M059J (cell line): ENCODE results near the gene AFAP1L1. TPM values are rescaled to one million over a fixed set of nuclear protein-coding genes. Genes with fewer than 3 reads are reported as not detected.
"Not testable (repeated sequence)": the region's sequence is repeated elsewhere in the genome, so short reads cannot be mapped to it uniquely, and the experiment has no call there.

Source experiments
- DNase-seq: peaks from one replicate; pipeline ENCODE4 v3.0.0-alpha.2; 2012; ENCODE audit warnings: low read depth
- total RNA-seq: library from RNA; depleted of rRNA; stranded (reverse); fragments of >200 nt; shearing (Covaris generic); gene quantifications from 2 replicates; pipeline ENCODE4 v1.2.3, GENCODE V29; 2014

Gene AFAP1L1
- total RNA-seq, 1 experiment from 2014 or later, result 9.1 TPM

DNA sequence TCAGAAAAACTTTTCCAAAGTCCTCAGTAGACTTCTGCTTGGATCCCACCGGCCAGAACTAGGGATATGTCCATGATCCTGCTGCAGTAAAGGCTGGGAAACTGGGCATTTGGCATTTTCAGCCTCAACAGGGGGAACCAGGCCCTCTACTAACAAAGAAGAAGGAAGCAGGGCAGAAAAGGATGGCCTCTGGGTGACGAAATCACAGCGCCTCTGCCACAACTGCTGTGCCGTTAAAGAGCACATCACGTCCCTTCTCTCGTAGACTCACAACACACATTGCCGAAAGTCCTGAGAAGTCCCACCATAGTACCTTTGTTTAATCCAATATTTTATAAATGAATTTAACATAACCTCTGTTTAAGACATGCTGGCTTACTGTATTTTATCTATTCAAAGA lies 10.4 kb upstream of the AFAP1L1 start:
- DNase-seq, result no peak

DNA sequence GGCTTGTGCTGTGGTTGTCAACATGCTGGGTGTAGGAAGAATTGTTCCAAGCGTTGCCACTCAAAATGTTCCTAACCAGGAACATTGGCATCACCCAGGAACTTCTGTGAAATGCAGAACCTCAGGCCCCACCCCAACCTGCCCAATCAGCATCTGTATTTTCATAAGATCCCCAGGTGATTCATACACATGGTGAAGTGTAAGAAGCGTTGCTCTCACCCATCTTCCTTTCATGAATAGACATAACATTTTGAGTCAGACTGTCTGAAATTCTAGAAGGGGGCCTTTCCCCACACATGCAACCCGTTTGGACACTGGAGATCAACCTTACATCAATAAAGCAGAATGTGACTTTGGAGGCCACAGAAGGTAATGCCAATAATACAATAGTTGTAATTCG lies 9.3 kb upstream of the AFAP1L1 start:
- DNase-seq, result no peak

DNA sequence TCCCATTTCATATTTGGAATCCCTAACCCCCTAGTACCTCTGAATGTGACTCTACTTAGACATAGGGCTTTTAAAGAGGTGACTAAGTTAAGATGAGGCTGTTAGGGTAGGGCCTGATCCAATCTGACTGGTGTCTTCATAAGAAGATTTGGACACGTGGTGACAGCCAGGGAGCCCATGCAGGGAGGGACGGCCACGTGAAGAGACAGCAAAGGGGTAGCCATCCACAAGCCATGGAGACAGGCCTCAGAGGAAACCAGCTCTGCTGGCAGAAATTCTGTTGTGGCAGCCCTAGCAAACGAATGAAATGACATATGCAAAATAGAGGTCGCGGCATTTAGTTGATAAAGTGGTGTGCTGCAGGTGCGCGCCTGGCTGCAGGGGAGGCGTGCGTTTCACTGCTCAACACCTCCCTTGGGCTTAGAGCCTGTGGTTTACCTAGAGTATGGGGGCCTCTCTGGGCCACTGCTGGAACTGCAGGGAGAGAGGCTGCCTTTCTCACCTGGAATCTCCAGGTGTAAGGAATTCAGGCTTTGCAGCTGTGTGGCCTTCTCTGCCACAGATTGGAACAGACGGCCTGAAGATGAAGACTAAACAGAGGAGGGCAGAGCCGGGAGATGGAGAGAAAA lies 7.1 kb upstream of the AFAP1L1 start:
- peak; percentile 29 for DNase-seq

DNA sequence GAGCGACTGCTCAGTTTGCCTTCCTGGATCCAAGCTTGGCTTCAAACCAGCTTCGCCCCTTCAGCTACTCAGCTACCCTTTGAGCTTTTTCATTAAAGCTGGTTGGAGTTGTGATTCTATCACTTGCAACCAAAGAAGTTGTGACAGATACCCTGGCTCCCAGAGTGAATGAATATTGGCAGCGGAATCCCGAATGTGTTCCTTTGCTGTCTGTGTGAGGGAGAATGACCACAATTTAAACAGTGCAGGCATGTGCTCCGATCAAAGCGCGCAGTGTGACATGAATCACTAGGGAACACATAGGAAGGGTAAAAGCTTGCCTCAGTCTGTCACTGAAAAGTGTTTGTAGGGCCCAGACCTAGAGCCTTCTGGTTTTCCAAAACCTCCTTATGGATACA lies 6.6 kb upstream of the AFAP1L1 start:
- no peak for DNase-seq

DNA sequence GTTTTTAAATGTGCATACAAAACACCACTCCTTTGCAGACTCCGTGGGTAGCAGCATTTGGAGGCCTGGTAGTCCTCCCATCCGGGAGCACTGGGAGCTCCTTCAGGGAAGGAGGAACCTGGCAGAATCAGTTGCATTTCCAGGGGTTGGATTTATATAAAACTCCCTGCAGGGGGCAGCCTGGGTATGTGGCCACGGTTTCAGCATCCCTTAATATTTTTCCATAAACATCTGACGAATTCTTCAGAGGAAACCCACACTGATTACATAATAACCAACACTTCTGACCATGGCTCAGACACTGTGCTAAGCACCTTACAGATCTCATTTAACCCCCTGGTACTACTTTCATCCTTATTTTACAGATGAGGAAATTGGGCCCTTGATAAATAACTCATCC lies 6.1 kb upstream of the AFAP1L1 start:
- DNase-seq, result peak; percentile 56

DNA sequence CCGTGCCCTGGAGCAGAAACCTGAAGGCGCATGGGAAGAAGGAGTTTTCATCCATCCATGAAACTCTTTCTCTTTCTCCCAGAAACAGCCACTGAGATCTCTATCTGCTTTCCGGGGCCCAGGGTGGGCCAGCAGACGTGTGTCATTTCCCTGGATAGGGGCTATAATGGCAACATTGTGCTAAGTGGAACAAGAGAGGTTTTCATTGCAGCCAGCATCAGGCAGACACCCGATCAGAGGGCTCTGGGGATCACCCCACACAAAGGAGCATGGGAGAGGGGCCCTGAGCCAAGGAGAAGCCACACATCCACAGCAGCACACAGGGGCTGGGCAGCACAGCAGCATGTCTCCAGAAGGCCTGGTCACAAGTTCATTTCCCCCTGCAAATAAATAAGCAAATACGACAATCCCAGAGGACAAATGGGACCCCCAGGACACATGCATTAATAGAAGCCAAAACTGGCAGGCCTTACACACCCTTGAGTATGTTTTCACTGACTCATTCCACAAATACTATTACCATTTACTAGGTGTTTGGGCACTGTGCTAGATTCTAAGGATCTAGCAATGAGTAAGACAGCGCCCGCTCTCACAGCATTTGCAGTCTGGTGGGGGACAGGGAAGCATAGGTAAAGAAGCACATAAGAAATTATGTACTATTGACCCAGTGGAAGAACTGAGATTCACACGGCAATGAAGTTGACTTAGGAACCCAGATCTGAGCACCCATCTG lies 4.3 kb upstream of the AFAP1L1 start:
- no peak for DNase-seq

DNA sequence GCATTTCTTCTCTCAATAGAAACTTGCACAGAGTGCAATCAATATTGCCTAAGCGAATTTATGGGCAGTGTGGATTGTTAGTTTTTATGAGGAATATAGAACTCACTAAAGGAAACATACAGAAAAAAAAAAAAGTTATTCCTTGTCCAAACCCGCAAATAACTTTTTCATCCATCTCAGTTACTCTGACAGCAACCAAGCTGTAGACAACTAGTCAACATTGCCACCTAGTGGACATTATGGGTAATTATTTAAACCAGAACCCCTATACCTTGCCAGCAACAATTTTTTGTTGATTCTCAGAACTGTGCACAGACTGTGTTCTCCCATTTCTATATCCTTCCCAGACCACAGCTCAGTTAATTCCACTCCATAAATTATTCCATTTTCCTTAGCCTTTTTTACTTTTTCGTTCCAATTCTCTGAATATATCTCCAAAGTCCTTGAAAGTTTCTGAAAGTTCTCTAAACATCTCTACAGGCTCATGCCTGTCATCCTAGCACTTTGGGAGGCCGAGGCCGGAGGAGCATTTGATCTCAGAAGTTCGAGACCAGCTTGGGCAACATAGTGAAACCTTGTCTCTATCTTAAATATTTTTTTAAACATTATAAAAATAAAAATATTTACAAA lies 2.6 kb upstream of the AFAP1L1 start:
- DNase-seq, result peak; percentile 71

DNA sequence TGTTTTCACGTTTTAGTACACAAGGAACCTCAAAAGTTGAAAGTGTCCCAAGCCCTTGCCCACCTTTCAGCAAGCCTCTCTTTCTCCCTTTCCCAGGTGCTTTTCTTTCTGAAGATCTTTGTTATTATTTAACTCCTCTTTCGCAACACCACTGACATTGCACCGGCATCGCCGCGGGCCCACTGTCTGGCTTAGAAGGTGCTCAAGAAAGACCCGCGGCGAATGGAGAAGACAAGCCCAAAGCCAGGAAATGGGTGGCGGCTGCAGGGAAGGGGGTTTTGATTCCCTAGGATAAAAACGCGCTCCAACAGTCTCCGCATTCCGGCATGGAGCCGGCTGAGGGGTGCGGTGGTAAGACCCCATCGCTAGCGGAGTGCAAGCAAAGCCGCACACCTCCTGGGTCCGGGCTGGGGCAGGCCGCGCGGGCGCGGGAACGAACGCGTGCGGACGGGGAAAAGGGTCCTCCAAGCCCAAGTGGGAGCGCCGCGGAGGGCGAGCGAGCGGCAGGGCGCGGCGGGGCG lies 404 bp upstream of the AFAP1L1 start:
- peak; percentile 31 for DNase-seq

DNA sequence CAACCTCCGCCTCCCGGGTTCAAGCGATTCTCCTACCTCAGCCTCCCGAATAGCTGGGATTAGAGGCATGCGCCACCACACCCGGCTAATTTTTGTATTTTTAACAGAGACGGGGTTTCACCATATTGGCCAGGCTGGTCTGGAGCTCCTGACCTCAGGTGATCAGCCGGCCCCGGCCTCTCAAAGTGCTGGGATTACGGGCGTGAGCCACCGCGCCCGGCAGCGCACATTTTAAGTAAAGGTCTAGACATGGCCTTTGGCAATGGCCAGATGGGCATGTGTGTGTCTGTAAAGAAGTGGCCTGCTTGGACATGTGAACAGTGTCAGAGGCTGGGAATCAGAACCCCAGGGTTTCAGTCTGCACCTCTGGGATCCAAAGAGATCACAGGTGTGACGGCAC lies 1.1 kb downstream of the AFAP1L1 start:
- not testable (repeated sequence) for DNase-seq

DNA sequence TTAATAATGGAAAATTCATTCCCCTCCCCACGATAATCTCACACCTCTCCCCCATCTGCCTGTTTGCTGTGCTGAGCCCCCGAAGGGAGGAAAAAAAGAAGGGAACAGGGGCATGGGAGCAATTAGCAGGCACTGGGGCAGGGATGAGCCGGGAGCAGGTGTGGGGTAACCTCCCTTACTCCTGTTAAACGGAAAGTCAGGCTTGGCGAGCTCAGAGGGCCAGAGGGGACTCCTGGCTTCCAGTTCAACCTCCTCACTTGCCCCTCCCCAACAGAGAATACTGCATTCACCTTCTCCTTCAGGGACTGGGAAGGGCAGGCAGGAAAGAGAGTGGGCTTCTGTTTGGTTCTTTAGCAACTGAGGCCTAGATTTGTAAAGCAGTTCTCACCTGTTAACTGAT lies 1.6 kb downstream of the AFAP1L1 start:
- no peak for DNase-seq

DNA sequence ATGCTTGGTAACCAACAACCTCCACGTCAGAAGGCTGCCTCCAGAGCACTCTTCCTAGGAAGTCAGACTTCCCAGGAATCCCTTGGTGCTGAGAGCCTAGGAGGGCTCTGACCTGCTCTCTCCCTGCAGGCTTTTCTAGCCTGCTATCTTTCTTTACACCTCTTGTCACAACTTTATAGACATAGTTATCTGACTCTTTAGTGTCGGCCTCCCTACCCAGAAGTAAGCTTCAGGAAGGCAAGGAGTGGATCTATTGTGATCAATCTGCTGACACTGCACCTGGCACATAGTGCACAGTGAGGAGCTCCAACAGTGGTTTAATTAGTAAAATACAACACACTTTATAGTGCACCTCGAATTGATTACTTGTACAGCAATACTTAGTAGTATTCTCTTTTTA lies 2.3 kb downstream of the AFAP1L1 start:
- no peak for DNase-seq

DNA sequence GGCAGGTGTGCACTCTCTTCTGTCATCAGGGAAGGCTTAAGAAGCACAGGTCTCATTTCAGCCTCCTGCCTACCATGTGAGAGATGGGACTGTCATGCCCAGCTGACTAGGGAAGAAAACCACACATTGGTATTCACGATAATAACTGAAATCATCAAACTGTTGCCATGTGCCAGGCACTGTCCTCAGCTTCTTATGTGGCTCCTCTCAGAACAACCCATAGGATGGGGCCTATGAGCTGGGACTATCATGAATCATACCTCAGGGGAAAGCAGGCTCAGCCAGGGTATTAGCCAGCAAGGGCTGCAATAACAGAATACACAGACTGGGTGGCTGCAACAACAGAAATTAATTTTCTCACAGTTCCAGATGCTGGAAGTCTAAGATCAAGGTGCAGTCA lies 3.3 kb downstream of the AFAP1L1 start:
- DNase-seq, result no peak

DNA sequence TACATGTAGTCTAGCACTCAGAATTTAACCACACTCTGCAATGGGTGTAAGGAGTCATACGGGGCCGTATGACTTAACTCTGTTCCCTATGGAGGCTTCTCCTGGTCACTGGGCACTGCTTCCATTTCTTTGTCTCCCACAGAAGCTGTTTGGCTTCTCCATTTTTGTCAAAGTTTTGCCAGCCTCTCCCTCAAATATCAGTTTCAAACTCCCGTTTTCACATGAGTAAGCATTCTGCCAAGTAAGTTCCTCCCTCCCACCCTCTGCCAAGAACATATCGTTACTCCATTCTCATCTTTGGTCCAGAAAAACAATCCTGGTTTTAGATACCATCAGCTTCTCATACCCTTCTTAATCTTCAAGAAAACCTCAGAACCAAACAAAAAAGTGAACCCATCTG lies 6.1 kb downstream of the AFAP1L1 start:
- DNase-seq, result no peak

DNA sequence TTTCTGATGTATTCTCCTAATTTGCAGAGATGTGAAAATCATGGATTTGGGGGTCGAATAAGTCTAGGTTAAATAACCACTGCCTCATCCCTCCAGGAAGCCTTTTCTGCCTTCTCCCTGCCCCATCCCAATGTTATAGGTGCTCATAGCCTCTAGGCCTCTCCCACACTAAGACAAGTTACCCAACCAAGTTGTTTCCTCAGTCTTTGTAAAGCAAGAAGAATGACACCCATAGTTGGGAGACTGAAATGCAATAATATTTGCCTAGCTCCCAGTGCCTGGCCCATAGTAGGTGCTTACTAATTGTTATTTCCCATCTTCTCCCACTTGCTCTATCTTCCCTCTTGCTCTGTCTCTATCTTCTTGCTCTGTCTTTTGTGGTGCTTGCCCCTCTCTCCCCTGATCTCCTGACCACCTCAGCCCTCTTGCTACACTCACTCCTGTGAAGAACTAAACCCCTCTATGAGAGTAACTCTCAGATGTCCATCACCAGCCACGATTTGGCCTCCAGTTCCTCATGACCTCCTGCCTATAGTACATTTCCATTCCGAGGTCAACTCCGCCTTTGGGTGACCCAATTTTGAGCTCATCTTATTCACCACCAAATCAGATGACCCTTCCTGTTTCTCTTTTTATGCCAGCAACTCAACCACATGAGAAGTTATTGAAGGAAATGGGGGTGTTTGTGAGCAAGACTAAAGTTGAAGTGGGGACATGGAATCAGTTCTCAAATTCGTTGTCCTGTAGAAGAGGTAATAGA lies 7.0 kb downstream of the AFAP1L1 start:
- DNase-seq, result no peak

DNA sequence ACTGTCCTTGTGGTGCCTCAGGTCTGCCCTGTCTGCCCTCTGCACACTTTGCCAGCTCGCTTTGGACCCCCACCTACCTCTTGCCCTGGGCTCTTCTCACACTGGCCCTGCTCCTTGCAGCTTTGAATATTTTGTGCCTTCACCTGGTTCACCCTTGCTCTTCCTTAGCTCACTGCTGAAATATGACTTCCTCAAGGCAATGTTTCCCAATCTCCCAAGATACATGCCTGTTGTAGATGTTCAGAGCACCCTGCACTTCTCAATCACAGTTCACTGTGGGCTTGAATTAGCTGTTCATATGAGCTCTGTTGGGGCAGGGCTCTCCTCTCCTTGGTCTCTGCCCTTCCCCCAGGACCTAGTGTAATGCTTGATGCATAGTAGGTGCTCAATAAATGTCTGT lies 8.0 kb downstream of the AFAP1L1 start:
- DNase-seq, result no peak

DNA sequence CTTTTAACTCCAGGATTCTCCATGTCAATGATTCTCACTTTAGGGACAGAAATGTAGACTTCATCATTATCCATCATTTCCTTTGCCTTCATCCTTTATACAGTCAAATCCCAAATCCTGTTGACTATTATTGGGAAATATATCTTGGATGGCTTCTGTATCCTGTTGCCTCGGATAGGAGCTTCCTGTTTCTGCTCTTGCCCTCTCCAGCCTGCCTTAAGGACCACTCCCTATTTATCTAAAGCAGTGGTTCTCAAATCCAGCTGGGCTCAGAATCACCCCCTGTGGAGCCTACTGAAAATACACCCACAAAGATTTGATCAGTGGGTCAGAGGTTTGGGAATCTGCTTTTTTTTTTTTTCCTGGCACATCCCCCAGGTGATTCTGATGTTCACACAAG lies 8.5 kb downstream of the AFAP1L1 start:
- no peak for DNase-seq

DNA sequence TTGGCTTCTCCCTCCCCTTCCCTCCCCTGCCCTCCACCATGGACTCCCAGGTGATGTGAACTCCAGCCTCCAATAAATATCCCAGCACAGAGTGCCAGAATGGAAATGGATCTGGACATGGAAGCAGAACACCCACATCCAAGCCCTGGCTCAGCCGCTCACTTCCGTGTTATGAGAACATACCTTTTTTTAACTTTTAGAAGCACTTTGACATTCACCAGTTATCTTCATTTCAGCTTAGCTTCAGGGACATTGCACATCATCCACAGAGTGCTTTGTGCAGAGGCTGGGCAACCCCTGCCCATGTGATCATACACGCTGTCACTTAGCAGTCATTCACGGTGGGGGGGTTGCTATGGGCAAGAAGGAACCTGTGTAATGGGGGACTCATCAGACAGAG lies 9.1 kb downstream of the AFAP1L1 start:
- DNase-seq, result no peak

DNA sequence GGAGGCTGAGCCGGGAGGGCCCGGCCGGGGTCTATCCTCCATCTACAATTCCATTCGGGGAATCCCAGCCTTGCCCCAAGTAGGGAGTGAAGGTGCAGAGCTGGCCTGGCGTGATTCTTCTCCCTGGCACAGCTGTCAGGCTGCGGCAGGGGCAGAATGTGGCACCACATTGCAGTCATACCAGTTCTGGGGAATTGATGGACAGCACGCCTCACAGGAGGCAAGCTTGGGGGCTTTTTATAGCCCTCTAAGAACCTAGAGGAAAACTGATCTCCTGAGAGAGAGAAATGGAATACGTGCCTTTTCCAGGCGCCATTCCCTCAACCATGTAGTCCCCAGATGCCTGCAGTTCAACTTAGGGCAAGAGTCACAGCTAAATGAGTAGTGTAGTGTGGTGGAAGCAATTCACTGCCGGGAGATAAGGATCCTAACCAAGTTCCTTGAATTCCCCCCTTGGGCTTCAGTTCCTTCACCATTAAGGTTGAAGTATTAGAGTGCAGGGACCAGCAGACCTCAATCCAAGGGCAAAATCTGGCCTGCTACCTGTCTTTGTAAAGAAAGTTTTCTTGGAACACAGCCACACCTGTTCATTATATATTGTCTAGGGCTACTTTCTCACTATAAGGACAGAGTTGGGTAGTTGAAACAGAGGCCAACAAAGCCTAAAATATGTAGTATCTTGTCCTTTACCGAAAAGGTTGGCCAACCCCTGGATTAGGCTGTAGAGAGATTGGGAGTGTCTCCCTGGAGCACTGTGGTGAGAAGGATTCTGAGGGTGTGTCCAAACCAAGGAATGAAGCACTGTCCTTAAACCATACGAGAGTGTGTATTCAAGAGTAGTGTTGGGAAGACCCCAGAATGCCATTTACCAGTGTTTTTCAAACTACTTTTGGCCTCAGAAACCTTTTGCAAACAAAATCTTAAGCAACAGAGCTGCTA lies 10.6 kb downstream of the AFAP1L1 start:
- DNase-seq, result no peak

DNA sequence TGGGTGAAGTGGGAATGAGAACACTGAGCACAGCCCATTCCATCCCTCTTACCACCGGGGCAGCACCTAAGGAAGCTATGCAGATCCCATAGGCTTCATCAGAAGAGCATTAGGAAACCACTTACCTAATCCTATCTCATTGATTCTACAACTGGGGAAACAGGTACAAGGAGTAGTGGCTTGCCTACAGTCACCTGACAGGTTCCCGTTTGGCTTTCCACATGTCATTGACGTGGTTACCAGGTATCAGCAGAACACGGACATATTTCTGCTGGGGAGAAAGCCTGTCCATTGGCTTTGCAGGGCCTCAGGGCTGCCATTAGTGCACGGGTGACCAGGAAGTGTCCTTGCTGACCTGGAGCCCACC lies 11.3 kb downstream of the AFAP1L1 start:
- DNase-seq, result no peak

DNA sequence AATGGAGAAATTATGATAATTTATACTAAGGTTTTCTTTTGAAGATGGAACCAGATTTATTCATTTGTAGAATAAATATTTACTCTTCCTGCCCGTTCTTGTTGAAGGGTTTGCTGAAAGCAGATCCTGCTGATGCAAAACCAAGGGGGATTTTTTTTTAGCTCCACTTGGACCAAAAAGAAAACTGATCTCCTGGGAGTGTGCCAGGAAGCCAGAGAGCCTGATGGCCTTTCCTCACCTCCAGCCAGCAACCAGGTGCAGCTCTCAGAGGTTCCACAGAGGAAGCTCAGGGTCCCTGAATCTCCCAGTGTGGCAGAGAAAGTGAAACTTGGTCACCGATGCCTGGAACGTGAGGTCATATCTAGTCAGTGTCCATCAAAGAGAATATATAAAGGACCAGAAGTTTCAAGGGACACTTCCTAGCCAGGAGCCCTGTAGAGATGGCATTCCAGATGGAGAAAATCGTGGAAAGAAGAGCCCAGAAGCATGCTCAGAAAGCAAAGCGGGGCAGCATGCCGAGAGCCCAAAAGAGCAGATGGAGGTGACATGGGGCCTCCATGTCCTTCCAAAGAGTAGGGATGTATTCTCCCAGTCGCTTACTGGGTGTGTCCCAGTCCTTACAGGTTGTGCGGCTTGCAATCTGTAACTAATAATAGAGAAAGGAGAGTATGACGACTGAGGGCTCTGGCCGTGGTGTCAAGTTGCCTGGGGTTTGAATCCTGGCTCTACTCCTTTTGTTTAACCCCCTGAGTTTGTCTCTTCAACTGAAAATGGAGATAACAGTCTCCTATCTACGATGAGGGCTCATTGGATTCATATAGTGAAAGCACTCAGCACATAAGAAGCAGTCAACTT lies 12.2 kb downstream of the AFAP1L1 start:
- no peak for DNase-seq
